Gastroesophageal sphincter (tissue), 4 donors: ENCODE results near the gene ELL2. TPM values are rescaled to one million over a fixed set of nuclear protein-coding genes. Genes with fewer than 3 reads are reported as not detected.

Experiments used
- ATAC-seq: fragments of 150-250 bp; one replicate; pipeline ENCODE4 v1.9.1; 2016; ENCODE audit warnings: mild to moderate bottlenecking, moderate library complexity
- H3K27ac ChIP-seq, 4 donors: fragments of 200-600 bp; sonication (generic) in 3 of 4; 1 replicate in 3 of 4; 2 replicates in 1 of 4; pipeline ENCODE4 v1.5.1; 2016 to 2019
- H3K27me3 ChIP-seq: fragments of 200-600 bp; sonication (generic); one replicate; pipeline ENCODE4 v1.5.1; 2019
- H3K36me3 ChIP-seq, 2 donors: fragments of 200-600 bp; sonication (generic); one replicate each; pipeline ENCODE4 v1.5.1; 2019; ENCODE audit warnings: control low read depth in 1 of 2
- H3K4me1 ChIP-seq, 3 donors: fragments of 200-600 bp; sonication (generic); 1 replicate in 2 of 3; 2 replicates in 1 of 3; pipeline ENCODE4 v1.5.1; 2016 to 2019; ENCODE audit warnings: control low read depth in 2 of 3
- H3K4me3 ChIP-seq, 2 donors: fragments of 200-600 bp; sonication (generic); one replicate each; pipeline ENCODE4 v1.5.1; 2019; ENCODE audit warnings: mild to moderate bottlenecking in 1 of 2, moderate library complexity in 1 of 2
- H3K9me3 ChIP-seq, 3 donors: fragments of 200-600 bp; sonication (generic); one replicate each; pipeline ENCODE4 v1.5.1; 2017 to 2019; ENCODE audit warnings: control low read depth in 2 of 3
- CTCF ChIP-seq, 4 experiments: fragments of 200-600 bp in 2 of 4; fragments of 450-650 bp in 2 of 4; sonication (generic) in 1 of 4; IDR thresholded peaks; one replicate each; pipeline ENCODE4 v1.5.1; 2017 to 2019; ENCODE audit warnings: antibody characterized with exemption in 4 of 4, mild to moderate bottlenecking in 2 of 4, moderate library complexity in 2 of 4
- EP300 ChIP-seq: sonication (generic); formaldehyde crosslinking; IDR thresholded peaks from one replicate; pipeline ENCODE4 v1.6.1; 2017; ENCODE audit warnings: antibody characterized with exemption, mild to moderate bottlenecking
- POLR2A ChIP-seq, 2 donors: fragments of 450-650 bp; IDR thresholded peaks; one replicate each; pipeline ENCODE4 v1.6.1; 2017; ENCODE audit warnings: antibody characterized with exemption in 2 of 2, mild to moderate bottlenecking in 2 of 2, moderate library complexity in 1 of 2
- POLR2AphosphoS5 ChIP-seq: sonication (generic); formaldehyde crosslinking; IDR thresholded peaks from one replicate; pipeline ENCODE4 v1.6.1; 2017; ENCODE audit warnings: antibody characterized with exemption
- WGBS, 2 donors: methylation state at CpG; one replicate each; pipeline ENCODE4 v1.1.5; 2018; ENCODE audit warnings: low coverage in 1 of 2; 5-methylcytosine and 5-hydroxymethylcytosine counted together
- total RNA-seq, 4 donors: library from RNA; depleted of rRNA; stranded (reverse); fragments of >200 nt; gene quantifications; one replicate each; pipeline ENCODE4 v1.1.0, GENCODE V29; 2016

ELL2 gene
- total RNA-seq, 4 donors from 2014 or later = 38.4 to 117 (median 59.3) TPM

DNA sequence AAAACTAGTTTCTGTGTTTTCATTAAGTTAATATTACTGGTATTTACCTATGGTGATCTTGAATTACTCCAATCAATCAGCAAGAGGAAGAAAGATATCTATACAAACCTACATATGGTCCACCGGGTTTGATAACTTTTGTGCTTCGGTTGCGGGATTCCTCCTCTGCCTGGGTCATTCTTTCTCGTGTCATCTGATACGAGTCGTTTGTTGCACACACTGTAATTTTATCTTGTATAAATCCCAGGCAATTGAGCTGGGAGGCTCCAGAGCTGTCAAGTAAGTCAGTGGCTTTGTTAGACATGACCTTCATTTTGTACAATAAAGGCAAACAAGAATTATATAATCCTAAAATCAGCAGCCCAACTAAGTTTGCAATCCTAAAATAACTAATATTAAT is 48.0 kb downstream of the ELL2 start:
- no peak overlapping the region for H3K27ac ChIP-seq
- WGBS, 2 donors = 76 to 86% methylated on average over 6 of the region's 6 CpGs
- H3K4me1 ChIP-seq = peaks cover 0 to 46% (median 3%) of the 10 kb centered on the region in 3 donors
- no peak for TF ChIP-seq POLR2AphosphoS5
- TF ChIP-seq CTCF (IDR thresholded peaks at IDR 0.05) = no peak
- no peak for TF ChIP-seq EP300
- TF ChIP-seq POLR2A (IDR thresholded peaks at IDR 0.05) = no peak
- peaks cover 0 to 11% of the 10 kb centered on the region in 2 donors for H3K36me3 ChIP-seq
- no peak overlapping the region for H3K4me3 ChIP-seq
- H3K27me3 ChIP-seq = no peaks in the 10 kb centered on the region
- ATAC-seq = no peak
- H3K9me3 ChIP-seq = no peaks in the 10 kb centered on the region

DNA sequence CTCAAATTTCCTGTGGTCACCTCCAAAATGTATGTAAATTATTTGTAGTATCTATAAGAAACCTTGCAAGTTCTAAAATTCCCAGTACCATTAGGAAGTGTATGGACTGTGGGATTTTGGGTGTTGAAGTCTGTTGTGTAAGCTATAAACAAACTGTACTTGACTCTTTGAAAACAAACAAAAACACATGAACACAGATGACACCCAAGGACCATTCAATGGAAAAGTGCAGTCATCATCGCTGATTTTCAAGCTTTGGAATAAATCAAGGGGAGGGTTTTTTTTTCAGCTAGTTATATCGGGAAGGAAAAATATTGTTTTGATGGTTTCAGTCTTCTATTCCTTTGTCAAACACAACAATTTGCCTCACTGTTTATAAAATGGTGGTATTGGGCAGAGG is 49.6 kb downstream of the ELL2 start:
- Histone ChIP-seq H3K27me3 (no peaks in the 10 kb centered on the region), H3K27ac (no peak overlapping the region), H3K36me3 (peaks cover 0 to 11% of the 10 kb centered on the region in 2 donors), H3K4me3 (no peak overlapping the region), H3K4me1 (peaks cover 0 to 52% (median 3%) of the 10 kb centered on the region in 3 donors), H3K9me3 (no peaks in the 10 kb centered on the region)
- ATAC-seq = no peak
- TF ChIP-seq POLR2A (IDR thresholded peaks at IDR 0.05) (no peak), EP300 (no peak), POLR2AphosphoS5 (no peak)
- 68 to 86% methylated on average over 2 of the region's 2 CpGs for WGBS, 2 donors

- Histone ChIP-seq H3K4me1 (peaks cover 0 to 45% (median 3%) of the 10 kb centered on the region in 3 donors), H3K36me3 (peaks cover 0 to 18% of the 10 kb centered on the region in 2 donors), H3K27me3 (no peaks in the 10 kb centered on the region), H3K27ac (no peak overlapping the region), H3K9me3 (no peaks in the 10 kb centered on the region), H3K4me3 (no peak overlapping the region)
- no peak for ATAC-seq
- WGBS, 2 donors = 96 to 100% methylated on average over 1 to 3 of the region's 4 CpGs
- no peak for TF ChIP-seq CTCF (IDR thresholded peaks at IDR 0.05)
- no peak for TF ChIP-seq POLR2AphosphoS5
- no peak for TF ChIP-seq EP300
Measured at GRCh38 chr5:95910521-95910920, 51.1 kb downstream of the ELL2 start.

DNA sequence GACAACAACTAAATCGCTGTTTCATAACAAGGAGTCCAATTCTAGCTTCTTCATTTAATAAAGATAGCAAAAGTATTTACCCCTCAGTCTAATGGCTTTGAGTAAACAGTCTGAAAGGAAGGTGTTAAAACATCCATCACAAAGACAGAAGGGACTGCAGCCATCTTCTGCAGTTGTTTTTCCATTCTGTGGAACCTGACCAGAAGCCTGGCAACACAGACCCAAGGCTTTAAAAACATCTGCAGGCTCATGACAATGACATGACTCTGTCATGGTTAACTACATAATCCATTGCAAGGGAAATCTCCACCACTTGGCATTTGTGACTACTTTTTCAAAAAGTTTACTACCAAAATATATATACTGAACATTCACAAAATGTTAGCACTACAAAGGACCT is 51.9 kb downstream of the ELL2 start:
- ATAC-seq = no peak
- peaks cover 0 to 45% (median 3%) of the 10 kb centered on the region in 3 donors for H3K4me1 ChIP-seq
- H3K36me3 ChIP-seq = peaks cover 0 to 18% of the 10 kb centered on the region in 2 donors
- TF ChIP-seq CTCF (IDR thresholded peaks at IDR 0.05) (no peak), EP300 (no peak), POLR2AphosphoS5 (no peak), POLR2A (IDR thresholded peaks at IDR 0.05) (no peak)
- 59 to 100% methylated on average over 1 of the region's 1 CpG for WGBS, 2 donors
- no peaks in the 10 kb centered on the region for H3K27me3 ChIP-seq
- H3K4me3 ChIP-seq = no peak overlapping the region
- no peaks in the 10 kb centered on the region for H3K9me3 ChIP-seq
- H3K27ac ChIP-seq = no peak overlapping the region

DNA sequence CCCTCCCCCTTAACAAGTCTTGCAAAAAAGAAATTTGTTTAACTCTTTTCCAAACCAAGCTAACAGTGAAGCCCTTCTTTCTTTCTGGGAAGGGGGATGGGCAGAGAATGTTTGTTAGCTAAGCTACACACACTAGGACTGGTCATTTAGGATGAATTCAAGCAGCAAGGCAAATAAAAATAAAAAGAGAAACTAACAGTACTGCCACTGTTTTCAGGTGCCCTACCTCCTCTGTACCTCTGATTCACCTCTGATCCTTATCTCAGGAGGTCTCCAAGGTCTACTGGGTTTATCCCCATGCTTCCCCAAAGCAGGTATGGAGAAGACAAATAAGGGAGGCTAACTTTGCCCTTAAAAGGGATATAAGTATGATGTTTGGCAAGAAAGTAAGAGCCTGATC is 52.9 kb downstream of the ELL2 start:
- Histone ChIP-seq H3K4me1 (peaks cover 0 to 48% (median 3%) of the 10 kb centered on the region in 3 donors), H3K4me3 (no peak overlapping the region), H3K36me3 (peaks cover 0 to 18% of the 10 kb centered on the region in 2 donors), H3K27ac (no peak overlapping the region), H3K27me3 (no peaks in the 10 kb centered on the region), H3K9me3 (no peaks in the 10 kb centered on the region)
- TF ChIP-seq EP300 (no peak), CTCF (IDR thresholded peaks at IDR 0.05) (no peak), POLR2AphosphoS5 (no peak), POLR2A (IDR thresholded peaks at IDR 0.05) (no peak)
- no peak for ATAC-seq
